ENCODE measurements around the gene TXK.

Gene TXK

DNA sequence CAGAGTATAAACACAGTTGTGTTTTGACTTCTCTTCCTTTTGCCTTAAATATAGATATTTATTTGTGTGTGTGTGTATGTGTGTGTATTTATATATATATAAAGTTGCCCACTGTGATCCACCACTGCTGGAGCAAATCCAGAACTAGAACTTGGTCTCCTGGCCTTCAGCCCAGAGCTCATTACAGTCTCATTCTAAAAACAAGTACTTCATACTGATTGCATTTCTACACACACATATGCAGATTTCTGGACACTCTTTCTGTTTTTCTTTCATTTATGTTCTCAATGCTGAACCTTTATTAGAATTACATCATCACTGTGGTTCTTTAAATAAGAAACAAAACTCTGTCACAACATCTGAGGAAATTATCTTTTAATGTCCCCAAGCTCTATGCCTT is 381 bp downstream of the TXK start:
- no peak for DNase-seq

DNA sequence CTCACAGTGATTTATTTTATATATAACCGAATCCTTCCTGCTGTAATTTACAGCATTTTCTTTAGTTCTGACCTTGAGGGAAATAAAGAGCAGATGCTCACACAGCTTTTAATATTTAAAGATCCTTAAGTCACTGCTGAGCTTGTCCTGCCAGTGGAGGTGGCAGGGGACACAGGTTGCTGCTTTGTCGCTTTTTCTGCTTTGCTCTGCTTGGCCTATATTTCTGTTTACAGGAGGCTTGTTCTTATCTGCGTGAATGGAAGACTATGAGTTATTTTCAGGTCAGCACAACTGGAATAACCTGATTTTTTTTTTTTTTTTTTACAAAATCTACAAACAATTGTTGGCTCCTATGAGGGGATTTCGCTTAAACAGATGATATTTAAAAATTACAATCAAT is 2.3 kb downstream of the TXK start:
- DNase-seq: no peak

DNA sequence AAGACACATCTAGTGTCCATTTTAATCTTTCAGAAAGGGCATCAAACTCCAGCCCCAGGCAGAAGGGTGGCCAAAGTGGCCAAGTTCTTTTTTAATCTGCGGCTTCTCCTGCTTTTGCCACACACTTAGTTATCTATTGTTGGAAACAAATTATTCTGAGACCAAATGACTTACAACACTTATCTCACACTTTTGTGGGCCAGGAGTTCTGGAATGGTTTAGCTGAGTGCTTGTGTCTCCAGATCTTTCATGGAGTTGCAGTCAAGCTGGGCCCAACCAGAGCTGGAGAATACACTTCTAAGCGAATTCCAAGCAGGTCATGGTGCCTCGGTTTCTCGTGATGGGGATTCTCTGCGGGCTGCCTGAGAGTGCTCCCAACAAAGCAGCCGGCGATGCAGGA is 4.0 kb downstream of the TXK start:
- no peak for DNase-seq

DNA sequence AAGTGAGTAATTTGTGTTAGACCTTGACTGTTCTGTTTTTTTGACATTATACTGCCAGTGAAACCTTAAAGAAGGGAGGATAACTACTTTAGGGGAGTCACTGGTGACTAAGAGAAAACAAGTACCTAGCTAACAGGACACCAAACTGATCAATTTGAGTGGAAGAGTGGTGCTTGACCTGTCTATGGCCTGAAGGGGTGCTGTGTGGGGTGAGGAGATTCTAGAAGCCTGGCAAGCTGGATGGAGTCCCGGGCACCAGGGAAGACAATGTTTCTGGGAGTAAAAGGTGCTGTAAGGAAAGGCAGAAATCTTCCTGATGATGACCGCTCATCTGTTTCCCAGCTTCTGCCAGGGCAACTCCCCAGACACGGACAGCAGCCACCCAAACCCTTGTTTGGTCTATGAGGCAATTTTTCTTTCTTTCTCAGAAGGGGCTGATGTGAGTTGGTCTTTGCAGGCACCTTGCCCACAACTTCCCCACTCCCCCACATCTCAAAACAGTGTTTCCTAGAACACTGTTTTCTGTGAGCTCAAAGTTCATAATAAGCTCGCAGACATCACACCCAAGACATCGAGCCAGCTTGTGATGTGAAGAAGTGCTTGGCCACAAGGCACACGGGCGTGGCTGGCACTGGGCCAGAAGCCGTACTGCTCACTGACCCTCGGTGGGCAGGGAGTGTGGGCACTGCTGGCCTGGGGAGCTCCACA is 4.6 kb downstream of the TXK start:
- DNase-seq: no peak

DNA sequence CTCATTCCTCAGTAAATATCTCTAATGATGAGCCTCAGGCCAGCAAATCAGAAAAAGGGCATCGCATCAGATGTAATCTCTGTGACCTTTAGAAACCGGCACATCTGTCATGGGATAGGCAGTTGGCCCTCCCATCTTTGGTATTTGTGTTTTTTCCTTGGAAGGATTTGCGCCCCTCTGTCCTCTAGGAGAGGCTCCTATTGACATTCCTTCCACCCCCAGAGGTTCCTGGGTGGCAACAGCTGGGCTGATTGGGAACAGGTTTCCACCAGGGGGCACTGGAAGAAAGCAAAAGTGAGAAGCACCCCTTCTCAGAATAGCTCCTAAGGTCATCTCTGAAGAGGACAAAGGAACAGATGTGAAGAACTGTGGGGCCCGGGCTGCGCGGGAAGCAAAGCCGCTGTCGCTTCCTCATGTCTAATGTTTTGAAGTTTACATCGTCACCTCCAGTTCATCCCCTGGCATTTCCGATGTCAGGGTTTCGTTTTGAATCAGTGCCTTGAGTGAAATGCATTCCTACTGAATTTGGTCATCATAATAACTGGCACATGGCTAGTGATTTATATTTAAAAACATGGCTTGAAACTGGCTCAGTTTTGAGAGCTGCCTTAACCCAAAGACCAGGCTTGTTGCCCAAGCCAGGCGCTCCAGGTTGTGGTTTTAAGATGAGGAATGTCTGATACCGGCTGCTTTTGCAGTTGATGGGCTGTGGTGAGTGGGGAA is 6.2 kb downstream of the TXK start:
- no peak for DNase-seq

DNA sequence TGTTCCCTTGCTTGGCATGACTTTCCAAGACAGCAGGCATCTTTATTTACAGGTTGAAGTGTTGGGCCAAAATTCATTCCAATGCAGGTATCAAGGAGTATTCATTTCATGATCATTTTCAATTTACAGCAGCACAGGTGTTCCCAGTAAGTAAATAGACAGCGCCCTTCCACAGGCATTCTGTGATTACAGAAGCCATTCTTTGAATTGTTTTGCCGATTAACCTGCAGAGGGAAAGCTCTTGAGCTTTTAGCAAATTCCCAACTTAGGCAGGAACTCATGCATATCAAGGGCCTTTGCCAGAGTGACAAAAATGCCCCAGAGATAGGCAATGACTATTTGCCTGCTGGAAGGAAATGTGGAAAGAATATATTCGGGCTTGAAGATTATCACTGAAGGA is 6.8 kb downstream of the TXK start:
- no peak for DNase-seq

DNA sequence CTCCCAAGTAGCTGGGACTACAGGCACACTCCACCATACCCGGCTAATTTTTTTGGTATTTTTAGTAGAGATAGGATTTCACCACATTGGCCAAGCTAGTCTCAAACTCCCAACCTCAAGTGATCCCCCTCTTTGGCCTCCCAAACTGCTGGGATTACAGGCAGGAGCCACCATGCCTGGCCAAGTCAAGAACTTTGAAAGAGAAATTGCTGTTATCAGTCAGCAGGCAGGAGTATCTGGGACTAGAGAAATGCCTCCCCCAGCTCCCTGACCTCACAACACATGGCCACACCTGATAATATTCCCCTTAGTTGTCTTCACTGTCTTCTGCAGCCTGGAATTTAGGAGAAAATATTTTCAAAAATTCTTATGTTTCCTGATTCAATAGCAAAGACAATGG is 7.4 kb downstream of the TXK start:
- no peak for DNase-seq

DNA sequence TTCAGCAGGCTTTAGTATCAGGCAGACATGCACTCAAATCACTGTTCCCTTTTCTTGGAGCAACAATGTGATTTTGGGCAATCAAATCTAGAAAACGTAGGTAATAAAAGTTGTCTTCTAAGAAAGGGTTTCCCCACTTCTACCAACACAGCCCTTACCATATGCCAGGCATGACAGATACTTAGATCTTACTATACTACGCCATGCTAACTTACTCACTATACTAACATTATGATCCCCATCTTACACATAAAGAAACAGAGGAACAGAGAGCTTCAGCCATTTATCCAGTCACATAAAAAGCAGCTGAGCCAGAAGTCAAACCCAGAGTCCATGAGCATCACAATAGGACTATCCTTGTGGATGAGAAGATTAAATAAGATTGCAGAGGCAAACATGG is 9.2 kb downstream of the TXK start:
- DNase-seq: no peak

DNA sequence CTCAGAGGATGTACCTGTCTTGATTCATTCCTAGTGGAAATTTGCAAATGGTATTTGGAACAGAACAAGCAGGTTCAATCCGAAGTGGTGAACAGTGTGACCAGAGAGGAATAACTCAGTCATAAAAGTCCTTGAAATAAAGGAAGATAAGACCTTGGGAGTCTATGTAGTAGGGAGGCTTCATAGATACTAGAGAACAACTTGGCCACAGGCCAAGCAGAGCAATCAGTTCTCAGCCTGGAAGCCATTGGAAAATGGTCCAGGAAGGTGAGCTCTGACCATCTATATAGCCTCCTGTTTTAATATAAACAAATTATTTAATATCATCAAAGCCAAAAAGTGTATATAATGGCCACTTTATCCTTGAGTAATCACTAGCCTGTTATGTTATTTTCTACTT is 11.3 kb downstream of the TXK start:
- DNase-seq: no peak

DNA sequence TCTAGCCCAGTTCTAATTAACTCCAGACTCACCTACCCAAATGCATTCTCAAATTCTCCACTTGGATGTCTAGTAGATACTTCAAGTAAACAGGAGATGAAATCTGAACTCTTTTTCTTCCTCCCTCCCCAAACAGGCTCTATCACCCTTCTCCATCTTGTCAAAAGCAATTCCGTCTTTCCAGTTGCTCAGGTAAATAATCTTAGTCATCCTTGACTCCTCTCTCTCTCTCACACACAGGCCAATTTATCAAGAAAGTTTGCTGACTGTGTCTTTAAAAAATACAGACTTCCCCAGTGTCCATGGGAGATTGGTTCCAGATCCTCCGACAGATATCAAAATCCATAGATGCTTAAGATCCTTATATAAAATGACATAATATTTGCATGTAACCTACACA is 12.9 kb downstream of the TXK start:
- no peak for DNase-seq

DNA sequence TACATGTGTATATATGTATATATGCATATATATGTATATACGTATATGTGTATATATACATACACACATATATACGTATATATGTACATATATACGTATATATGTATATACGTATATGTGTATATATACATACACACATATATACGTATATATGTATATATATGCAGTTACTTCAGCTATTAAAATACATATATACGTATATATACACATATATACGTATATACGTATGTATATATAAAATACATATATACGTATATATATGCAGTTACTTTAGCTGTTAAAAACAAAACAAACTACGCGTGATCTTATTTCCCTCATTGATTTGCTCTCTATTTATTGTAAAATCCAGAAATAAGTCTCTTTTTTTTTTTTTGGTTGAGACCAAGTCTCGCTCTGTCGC is 13.9 kb downstream of the TXK start:
- no peak for DNase-seq

DNA sequence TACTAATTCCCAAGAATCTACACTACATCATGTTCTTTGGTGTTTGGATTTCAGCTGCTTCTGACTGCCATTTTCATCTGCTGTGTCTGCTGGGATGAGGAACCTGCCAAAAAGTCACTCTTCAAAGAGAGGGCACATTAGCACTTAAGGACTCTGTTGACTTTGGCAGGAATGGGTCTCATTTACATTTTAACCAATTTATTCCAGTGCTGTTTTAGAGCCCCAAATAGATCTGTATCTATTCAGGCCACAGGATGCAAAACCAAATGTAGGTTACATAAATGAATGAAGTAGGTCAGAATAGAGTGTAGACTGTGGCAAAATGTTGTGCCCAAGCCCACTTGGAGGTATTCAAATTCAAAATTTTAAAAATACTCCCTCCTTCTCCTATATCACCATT is 14.4 kb downstream of the TXK start:
- no peak for DNase-seq

DNA sequence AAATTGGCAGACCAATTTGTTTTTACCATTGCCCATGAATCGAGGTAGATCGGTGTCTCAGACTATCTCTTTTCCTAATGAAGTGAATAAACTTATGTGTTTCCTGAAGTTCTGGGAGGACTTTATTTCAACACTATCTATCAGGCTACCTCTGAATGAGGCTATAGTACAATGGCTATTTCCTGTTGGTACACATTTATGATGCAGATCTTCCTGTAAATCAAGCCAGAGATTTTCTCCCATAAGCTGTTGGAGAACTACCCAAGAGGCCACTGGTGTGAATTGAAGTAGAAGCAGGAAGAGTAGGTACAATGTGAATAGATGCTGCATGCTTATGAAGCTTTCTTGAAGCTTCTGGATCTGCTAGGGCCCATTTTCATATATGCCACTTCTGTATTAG is 16.0 kb downstream of the TXK start:
- no peak for DNase-seq

DNA sequence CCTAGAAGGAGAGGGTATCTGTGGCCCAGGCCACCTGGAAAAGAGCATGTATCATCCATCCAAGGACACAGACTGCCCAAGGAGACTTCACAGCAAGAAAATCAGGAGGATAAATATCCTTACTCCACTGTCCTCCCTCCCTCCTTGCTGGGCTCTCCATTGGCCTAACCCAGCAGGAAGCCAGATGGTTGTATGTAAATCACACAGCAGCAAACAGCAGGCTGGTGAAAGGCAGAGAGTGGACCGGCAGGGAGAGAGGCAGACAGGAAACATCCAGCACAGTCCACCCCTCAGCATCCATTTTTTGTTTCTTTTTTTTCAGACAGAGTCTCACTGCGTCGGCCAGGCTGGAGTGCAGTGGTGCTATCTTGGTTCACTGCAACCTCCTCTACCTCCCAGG is 17.5 kb downstream of the TXK start:
- no peak for DNase-seq

DNA sequence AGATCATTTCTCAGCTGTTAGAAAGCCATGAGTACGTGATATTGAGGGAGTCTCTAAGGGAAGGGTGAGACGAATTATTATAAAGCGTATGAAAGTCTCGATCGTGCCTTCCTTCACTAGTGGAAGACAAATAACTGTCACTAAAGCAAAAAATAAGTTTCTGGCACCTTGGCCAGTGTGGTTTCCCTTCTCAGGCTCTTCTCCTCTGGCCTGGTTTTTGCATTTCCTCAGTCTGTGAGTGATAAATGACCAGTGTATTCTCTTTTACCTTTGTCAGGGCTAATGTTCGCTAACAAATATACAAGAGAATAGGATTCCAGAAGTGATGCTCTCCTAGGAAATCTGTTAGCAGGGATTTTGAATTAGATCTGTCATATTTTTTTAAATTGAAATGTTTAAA is 19.6 kb downstream of the TXK start:
- no peak for DNase-seq

DNA sequence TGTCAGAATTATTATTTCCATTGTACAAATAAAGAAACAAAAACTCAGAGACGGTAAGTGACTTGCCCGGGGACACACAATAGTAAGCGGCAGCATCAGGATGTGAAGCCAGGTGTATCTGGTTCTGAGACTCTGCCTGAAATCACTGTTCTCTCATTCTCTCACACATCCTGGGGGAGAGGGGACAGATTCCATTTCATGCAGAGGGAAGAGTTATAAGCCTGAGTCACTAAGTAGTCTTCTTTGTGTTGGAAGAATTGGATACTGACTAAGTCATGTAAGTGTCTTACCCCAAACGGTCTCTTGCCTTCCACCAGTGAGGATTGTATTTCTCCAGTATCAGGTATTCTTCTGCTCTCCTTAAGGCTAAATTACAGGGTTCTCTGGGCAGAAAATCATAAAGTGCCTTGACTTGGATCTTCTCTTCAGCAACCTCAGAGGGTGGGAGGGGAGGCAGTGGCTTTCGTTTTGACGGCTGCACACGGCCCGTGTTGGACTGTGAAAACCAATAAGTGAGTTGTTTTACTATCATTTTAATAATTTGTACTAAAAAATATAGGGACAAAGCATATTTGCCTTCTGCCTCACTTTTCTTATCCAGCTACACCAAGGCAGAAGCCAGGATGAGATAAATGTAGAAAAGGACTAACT is 21.9 kb downstream of the TXK start:
- DNase-seq: no peak

DNA sequence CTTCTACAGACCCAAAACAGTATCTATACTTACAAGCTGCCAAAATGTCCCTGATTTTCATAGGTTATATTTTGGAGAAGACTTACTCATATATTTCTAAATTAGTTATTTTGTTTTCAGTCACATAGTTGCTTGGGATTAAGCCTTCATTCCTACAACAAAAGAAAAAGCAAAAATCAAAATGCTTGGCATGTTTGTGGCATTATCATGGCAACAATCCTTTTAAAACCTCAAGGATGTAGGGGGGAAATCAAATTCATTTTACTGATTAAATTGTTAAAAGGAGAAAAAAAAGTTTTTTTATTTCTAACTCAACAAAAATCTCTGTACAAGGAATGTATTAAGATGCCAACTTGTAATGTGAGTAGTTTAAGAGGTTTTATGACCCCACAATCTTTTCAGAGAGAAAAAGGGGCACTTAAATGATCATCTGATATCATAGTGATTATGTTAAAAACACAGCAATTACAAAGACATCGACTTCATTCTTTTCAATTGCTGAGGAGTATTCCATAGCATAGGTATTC is 23.5 kb downstream of the TXK start:
- no peak for DNase-seq

DNA sequence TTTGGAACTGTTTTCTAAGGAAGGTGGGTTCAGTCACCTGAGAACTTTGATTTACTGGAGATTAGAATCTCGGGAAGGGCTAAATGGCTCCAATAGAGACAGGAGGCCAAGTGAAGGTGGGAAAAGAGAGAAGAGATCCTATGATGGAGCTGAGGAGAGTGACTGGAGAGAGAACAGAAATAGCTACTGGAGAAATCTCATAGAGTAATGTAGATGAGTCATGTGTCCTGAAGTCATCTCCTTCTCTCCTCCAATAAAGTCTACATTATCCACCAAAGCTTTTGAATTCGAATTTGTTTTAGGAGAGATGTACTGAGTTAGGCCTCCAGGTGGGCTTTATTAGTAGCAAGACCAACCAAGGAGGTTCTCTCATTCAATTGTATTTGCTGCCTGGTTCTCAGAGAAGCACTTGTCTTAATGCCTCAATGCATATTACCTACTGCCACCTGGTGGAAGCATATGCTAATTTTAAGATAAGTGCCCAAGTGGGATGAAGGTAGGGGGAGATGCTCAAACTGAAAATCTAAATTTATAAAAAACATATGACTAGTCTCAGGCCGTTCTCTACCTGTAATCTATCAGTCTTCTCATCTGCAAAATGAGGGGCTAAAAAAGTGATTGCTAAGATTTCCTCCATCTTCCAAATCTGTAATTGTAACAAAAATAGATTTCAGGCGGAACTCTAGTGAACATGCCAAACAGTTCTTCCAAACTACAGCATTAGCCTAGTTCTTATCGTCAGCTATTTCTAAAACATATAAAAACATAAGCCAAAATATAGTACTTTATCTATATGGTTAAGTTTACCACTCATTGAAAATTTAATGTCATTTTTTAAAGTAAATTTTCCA is 24.4 kb downstream of the TXK start:
- peak; percentile 7 for DNase-seq

DNA sequence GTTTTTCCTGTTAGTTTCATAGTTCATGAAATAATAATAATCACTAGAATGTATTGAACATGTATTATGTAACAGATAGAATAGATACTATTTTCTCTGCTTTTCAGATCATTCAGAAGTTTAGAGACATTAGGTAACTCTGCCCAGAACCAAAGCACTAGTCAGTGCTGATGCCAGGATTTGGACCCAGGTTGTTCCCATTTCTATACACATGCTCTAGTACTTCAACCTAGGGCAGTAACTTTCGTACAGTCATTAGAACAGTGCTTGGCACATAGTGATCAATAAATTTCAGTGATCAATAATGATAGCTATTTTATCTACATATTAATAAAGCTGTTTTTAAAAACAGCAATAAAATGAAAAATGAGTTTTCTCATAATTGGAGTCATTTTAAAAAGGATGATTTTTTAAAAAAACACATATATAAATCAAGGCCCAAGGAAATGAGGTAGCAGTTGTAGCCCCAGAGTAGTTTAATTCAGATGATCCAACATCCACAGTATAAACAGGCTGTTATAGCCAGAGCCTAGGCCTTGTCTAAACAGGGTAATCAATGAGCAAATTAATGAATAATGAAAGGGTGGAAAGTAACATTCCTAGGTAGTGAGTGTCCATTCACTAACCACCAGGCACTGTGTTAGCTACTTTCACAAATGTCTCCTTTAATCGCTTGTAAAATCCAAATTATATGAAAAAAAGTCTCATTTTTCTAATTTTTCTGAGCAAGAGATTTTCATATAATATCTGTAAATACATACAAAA is 25.6 kb downstream of the TXK start:
- no peak for DNase-seq

DNA sequence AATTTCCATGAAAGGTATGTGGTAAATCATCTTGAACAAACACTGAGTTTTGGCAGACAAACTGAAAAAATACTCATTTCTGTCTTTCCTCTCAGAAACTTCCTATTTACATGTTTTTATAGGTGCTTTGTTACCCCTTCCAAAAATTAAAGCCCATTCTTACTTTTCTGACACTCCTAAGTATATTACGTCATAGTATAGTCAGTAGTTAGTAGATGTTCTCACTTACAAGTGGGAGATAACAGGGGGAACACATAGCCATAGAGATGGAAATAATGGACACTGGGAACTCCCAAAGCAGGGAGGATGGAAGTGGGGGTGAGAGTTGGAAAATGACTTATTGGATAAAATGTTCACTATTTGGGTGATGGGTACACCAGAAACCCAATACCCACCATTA is 28.8 kb downstream of the TXK start:
- DNase-seq: no peak

DNA sequence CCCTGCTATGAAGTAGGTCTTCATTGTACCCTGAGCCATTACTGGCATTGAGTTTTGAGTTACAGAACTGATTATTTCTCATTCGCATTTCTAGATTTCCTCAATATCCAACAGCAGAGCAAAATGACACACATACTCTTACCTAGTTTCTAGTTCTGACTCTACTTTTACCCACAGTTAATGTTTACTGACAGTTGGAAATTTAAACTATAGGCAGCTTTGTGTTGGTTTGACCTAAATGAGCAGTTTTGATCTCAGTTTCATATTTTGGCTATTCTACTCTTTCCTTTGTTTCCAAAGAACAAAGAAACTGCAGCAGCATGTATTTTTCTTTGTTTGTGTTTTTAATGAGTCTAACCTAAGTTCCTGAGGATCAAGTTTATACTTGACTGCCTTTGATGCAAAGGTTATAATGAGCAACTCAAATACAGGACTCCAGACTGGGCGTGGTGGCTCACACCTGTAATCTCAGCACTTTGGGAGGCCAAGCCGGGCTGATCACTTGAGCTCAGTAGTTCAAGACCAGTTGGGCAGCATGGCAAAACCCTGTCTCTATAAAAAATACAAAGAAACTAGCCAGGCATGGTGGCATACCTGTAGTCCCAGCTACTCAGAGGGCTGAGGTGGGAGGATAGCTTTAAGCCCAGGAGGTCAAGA is 30.4 kb downstream of the TXK start:
- no peak for DNase-seq

DNA sequence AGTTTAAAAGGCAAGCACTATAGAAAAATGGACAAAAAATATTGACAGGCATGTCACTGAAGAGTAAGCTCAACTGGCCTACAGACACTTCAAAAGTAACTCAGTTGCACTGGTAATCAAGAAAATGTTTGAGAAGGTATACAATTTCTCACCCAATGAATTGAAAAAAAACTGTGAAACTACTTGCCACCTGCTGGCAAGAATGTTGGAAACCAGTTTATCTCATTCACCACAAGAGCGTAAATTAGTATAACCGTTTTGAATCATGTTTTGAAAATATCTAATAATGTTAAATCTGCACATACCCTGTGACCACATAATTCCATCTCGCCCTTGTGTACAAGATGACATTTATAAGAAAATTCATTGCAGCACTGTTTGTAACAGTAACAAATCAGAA is 31.7 kb downstream of the TXK start:
- no peak for DNase-seq

All from NCI-H1436 treated with DMSO at 0.1 percent for 48 hours (cell line).